ENCODE measurements around the gene COPS3.

- no peak for TF ChIP-seq POLR2AphosphoS5 (IDR thresholded peaks at IDR 0.05; ENCODE audit: borderline replicate concordance, low read depth, low read length)
- TF ChIP-seq EZH2 (IDR thresholded peaks at IDR 0.05) = no peak
- TF ChIP-seq FOXP2 (optimal IDR thresholded peaks at IDR 0.05; ENCODE audit: control extremely low read depth, extremely low read length, insufficient read depth) = no peak
Observed at GRCh38 chr17:17289701-17290100, 8.7 kb upstream of the COPS3 start.

Measured in SK-N-MC (cell line).